HG02981 (cell line): Measurements from ENCODE around the gene CXorf66.
"Not testable (repeated sequence)": the region's sequence is repeated elsewhere in the genome, so short reads cannot be mapped to it uniquely, and the experiment has no call there.

Experiments used
- ATAC-seq: cut with Tn5 transposase; IDR thresholded peaks from one replicate; pipeline ENCODE4 v1.9.1; 2021; ENCODE audit warnings: mild to moderate bottlenecking, moderate library complexity; ENCODE audit not compliant: unreplicated experiment

Gene CXorf66, protein sequence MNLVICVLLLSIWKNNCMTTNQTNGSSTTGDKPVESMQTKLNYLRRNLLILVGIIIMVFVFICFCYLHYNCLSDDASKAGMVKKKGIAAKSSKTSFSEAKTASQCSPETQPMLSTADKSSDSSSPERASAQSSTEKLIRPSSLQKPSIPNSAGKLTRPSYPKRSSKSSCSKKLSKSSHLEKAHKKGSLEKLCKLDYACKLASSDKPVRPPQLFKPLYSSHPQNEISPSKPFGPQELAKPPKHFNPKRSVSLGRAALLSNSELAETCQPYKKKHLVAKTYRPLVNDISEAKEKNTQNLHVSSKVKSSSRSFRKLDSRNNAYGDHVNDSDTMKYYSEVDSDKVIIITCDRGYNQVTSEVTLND

DNA sequence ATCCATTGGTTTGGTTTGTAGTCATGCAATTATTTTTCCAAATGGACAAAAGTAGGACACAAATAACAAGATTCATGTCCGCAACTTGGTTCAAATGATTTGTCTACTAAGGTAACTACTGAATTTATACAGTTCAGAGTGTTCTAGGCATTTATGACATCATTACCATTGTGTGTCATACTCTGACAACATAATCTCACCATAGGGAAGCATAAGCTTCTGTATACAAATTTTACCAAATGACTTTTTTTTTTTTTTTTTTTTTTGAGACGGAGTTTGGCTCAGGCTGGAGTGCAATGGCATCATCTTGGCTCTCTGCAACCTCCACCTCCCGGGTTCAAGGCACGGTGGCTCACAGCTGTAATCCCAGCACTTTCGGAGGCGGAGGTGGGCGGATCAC lies at the start of gene CXorf66:
Gene CXorf66 (minus strand): TSS at position 101 of the 400 bp plus-strand sequence. CDS start 25 bp downstream, at position 76.
- no peak for ATAC-seq

DNA sequence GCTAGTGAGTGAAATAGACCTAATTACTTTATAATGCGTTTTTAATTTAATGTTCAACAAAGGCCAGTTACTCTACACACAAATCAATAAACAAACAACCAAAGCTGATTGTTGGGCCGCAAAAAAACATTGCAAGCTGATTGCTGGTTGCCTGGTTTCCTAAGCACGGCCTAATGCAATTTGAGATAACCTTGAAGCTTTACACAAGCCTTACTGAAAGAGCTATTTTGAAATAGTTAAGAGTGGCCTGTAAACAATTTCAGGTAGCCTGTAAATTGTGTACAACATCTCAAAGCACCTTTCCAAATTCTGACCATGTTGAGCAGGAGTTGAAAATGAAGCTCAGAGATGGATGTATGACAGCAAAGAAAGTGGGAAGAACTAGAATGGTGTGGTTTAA lies 17.5 kb upstream of the CXorf66 start:
- no peak for ATAC-seq

DNA sequence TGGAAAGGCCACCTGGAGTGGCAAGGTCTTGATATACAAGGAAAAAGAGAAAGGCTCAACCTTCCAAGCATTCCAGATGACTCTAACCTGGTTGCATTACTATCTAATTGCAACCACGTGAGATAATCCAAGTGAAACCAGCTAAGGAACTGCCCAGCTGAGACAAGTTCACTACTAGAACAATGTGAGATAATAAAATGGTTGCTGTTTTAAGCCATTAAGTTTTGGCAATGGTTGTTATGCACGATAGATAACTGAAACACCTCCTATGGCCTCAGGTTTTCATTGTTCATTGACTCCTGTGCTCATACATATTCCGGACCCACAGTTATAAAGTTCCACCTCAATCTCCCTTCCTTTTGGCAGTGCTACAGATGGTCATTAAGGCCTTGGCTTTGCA lies 9.2 kb upstream of the CXorf66 start:
- ATAC-seq, result no peak

DNA sequence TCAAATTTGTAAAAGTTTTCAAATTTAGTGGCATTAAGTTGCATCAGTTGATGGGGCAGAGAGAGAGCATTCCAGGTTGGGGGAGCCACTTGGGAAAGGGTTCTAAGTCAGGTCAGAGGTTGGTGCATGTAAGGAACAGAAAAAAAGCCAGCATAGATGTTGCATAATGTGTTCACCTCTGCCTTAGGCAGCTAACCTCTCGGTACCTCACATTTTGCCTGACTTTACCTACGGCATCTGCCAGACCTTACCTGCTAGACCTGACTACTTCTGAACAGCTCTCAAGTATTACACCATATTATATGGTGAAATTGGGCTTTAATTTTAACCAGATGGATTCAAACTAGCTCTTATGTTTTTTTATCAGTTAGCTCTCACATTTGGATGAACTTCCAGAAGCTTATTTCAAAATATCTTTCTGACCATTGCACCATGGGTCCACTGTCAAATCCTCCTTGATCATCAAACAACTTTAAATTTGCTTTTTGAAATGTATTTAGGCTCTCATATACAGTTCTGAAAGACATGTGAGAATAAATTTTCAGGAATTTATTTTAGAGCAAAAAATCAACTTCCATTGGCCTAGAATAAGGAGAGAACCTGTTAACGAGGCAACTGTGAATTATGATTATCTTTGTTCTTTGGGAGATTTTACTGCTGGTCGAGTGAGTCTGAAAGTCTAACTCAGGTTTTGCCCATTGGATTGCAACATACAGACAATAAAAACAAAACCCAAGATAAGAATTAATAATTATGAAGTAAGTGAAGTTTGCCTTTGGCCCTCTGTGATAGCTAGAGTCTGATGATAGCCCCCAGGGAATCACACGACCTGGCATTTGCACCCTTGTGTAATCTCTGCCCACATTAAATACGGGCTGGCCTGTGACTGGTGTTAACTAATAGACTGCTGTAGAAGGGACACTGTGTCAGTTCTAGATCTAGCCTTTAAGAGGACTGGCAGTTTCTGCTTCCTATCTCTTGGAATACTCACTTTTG lies 7.6 kb upstream of the CXorf66 start:
- no peak for ATAC-seq

DNA sequence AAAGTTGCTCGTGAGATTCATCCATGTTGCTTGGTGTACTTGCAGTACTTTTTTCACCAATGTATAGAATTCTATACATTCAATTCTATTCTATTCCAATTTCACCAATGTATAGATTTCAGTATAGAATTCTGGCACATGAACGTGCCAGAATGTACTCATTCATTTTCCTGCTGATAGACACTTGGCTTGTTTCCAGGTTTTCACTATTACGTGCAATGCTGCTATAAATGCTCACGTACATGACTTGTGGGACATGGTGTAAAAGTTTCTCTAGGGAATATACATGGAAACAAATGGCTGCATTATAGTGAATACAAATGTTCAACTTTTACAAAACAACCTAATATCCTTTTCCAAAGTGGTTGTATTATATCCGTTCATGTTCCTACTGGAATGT lies 6.8 kb upstream of the CXorf66 start:
- no peak for ATAC-seq

DNA sequence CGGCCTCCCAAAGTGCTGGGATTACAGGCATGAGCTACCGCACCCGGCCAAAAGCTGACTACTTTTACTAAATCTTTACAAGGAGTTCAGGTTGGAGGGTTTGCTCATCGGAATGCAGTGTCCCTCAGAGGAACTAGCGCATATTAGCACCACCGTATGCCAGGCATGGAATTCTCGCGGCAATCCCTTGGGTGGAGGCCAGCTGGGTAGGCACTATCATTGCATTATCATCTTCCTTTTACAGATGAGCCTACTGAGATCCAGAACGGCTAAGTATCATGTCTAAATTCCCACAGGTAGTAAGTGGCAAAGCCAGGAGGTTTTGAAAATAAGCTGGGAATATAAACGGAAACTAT lies 6.1 kb upstream of the CXorf66 start:
- no peak for ATAC-seq

DNA sequence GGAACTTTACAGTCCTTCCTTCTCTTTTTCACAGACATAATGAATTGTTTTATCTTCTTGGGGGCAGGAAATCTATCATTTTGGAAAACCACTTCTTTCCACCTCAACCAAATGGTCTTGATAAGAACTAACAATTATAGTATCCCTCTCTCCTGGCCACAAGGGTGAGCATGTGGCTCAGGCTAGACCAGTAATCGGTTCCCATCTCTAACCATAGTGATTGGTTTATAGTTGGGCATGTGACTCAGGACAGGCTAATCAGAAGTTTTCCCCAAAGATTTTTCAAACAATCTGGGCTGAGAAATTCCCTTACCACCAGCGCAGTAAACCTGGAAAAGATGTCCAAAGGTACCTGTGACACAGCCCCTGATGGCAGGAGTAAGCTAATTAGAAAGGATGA lies 4.0 kb upstream of the CXorf66 start:
- no peak for ATAC-seq

DNA sequence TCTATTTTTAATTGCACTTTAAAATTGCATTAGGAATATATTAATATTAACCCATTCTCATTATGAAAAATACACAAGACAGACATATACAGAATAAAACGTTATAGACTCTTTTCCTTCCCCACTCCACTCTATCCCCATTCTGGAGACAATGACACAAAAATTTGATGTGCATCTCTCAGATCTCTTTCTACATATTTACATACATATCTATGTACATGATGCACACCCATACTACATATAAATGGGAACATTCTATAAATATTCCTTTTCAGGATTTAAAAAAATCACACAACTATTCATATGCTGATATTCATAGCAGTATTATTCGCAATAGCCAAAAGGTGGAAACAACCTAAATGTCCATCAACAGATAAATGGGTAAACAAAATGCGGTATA lies 2.4 kb upstream of the CXorf66 start:
- ATAC-seq, result no peak

DNA sequence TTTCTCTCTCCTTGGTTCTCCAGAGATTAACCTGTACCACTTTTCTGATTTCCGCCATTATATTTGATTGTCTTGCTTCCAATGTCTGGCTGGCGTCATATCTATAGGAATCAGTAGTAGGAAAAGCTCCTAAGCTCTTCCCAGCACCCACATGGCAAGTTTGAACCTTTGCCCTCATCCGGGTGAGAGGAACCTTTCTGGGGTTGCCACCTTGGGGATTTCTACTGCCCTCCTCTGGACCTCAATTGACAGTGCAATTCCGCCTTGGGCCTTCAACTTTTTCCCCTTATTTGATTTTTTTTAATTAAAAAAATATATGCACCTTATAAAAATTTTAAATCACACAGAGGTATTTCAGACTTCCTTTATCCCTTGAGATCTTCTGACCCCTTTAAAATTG lies 2.0 kb upstream of the CXorf66 start:
- ATAC-seq, result no peak

DNA sequence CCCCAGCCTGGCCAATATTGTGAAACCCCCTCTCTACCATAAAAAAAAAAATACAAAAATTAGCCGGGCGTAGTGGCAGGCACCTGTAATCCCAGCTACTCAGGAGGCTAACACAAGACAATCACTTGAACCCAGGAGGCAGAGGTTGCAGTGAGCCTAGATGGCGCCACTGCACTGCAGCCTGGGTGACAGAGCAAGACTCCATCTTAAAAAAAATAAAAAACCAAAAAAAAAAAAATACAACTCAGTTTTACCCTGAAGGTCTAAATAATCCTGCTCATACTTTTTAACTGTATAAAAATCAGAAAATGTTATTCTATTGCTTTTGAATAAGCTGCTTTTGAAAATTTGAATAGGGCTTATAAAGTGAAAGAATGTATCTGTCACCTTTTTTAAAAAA lies 838 bp upstream of the CXorf66 start:
- not testable (repeated sequence) for ATAC-seq

DNA sequence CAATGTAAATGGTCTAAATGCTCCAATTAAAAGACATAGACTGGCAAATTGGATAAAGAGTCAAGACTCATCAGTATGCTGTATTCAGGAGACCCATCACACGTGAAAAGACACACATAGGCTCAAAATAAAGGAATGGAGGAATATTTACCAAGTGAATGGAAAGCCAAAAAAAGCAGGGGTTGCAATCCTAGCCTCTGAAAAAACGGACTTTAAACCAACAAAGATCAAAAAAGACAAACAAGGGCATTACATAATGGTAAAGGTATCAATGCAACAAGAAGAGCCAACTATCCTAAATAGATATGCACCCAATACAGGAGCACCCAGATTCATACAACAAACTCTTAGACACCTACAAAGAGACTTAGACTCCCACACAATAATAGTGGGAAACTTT lies 4.2 kb downstream of the CXorf66 start:
- not testable (repeated sequence) for ATAC-seq

DNA sequence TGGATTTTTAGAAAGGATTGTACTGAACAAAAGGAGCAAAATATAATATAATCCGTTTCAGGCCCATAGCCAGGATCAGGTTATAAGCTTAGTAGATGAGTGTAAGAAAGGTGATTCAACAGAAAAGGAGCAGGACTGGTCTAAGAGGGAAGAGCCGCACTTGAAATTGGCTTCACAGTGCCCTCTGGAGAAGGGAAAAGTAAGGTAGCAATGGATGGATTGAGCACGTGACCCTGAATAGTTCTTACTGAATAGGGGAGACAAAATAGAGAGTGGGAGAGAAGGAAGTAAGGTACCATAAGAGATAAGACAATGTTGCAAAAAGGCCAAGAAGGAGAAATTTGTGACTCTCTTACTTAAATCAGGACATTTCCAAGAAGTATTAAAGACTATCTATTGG lies 15.6 kb downstream of the CXorf66 start:
- no peak for ATAC-seq

DNA sequence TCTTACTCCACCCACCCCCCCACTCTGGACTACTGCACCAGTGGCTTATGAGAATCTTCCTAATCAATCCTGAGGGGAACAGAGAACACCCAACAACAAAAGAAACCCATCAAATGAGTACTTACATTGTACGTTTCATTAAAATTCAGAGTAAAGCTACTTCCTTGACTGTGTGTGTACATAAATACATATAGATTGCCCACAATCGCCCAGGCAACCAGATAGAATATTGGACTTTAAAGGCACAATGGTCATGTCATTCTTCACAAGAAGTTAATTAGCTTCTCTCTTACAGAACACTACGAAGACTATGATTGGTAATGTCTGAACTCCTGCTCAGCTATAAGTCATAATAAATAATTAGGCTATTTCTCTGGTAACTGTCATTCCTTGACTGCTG lies 20.2 kb downstream of the CXorf66 start:
- ATAC-seq, result no peak

DNA sequence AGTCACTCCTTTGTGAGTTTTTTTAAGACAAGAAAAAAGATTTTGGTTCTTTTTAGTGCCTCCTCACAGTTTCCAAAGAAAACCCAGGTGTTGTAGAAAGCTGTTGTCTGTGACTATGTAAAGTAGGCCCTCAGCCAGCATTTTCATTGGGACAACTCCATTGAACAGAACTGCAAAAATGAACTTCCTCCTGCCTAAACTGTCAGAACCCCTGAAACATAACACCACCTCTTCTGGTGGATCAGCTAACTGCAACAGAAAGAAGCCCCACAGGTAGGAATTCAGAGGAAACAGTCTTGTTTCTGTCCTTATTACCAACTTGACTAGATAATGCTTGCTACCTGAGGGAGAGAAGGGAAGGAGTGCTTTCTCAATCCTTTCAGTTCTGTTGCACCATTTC lies 29.1 kb downstream of the CXorf66 start:
- ATAC-seq, result no peak

DNA sequence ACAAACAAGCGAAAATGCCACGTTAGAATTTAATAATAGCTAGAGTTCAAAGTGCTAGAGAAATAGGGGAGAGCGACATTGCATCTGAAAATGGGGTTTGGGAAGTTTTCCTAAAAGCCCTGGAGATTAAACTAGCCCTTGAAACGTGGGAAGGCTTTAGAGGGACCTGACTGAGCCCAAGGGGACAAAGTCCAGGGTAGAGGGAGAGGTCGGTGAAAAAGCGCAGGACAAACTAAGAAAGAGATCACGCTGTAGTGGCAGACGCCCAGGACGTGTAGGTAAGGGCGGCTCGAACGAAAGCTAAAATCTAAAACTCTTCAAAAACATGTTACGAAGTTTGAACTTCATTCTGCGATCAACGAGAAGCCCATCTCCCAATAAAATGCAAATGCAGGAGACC lies 31.4 kb downstream of the CXorf66 start:
- no peak for ATAC-seq

DNA sequence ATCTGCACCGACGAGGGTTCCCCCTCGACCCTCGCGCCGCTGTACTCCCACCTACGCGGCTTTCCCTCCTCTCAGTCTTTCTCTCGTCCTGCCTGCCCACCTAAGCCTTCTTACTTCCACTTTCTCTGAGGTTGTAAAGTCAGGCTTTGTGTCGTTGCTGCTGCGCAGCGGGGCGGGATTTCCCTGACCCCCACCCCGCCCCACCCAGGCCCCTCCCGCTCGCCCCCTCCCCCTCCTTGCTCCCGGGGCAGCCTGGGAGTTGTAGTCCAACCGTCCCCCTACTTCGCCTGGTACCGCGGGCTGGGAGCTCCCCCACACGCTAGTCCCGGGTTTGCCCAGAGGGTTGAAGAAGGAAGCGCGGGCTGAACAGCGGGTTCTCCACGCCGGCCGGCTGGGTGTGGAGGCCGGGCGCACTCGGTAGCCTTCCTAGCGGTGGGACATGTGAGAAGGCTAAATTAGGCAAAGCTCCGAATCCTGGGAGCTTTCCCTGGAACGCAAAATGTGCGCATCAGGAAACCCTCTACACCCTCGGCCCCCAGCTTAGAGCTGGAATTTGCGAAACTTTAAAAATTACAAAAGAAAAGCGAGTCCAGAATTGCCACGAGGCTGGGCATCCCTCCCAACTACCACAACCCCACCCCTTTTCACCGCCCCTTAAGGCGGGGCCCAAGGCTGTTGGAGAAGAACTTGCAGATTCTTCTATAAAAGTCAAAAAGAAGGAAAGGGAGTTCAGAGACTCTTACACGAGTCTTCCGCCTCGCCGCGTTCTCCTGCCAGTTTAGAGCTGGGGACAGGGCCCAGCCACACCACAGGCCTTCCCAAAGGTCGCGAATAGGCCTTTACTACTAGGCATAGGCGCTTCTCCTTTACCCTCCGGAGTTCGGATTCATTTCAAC lies 32.2 kb downstream of the CXorf66 start, which contains the start of gene ATP11C:
Gene ATP11C (minus strand): TSS at position 153 of the 896 bp plus-strand sequence. CDS start 1,011 bp downstream, outside the sequence.
- peak; percentile 80 for ATAC-seq

DNA sequence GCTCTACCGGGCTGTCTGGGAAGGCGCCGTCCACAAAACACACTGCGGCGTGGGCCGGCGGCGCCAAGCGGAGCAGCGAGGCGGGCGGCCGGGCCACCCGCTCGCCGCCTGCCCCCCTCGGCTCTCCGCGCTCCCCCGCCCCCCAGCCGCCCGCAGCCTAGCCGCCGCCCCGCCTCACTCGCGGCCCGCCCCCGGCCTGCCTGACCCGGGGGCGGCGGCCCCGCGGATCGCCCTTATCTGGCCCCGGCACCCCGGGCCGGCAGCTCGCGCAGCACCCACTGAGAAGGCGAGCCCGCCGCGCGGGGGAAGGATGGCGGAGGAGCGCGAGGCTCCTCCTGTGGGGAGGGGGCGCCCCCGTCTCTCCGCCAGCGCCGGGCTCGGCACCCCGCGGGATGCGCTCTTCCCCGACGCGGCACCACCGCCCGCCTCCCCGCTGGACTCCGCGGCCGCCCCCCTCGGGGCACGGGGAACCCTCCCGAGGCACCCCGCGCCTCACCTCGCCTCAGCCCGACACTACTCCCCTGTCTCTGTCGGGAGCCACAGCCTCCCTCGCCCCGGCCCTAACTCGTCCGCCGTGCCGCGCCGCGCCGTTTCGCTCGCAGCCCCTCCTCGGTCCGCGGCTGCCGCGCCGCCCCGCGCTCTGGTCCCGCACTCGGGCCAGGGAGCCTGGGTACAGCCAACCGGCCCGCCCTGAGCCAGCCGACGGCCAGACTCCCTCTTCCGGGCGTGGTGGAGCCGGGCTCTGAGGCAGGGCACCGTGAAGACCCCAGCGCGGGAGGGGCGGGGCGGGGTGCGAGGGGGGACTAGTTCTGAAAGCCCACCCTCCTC lies 33.0 kb downstream of the CXorf66 start:
- ATAC-seq, result peak; percentile 37

DNA sequence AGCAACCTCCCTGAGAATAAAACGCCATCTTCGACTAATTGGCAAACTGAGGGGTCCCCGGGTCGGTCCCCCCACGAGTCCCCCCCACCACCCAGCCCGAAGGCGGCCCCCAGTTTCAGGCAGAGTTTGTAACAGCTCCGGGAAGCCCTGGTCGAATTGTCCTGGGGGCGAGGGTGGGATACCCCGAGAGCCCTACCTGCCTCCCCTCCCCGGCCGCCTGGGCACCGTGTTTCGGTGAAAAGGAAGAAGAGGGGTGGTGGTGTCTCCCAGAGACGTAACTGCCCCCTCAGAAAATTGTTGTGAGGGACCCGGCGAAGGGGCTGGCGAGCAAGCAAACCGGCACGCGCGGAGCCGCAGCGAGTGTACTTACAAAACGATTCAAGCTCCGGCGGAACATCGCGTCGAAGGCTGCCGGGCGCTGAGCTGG lies 33.7 kb downstream of the CXorf66 start:
- ATAC-seq, result no peak

DNA sequence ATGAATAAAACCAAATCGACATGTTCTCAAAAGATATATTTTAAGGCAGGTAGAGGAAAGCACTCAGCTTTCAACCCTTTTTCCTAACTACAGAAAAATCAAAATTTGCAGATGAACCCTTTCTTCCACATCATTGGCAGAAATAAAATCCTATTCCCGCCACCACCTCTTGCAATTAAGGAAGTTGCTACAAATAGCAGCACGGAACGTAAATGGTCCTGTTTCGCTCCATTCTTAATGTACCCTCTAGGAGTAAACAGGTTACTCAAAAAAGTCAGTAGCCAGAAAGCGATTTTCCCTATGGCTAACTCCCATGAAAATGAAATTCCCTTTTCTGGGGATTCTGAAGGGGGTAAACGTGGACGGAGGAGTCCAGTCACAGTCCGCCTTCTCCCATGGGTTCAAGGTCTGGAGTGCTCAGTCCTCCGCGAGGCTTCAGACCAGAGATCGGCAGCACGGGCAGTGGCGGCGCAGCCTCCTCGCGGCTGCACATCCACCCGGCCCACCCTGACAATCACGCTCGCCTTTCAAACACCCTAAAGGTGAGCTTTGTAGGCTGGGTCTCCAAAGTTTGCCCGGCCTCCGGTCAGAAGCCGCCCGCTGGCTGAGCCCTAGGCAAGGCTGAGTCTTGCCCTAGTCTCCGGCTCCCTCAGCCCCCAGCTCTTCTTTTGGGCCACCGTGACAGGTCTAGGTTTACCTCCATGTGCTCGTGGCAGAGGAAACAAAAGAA lies 34.2 kb downstream of the CXorf66 start:
- ATAC-seq, result no peak
